Vagina (tissue), 2 donors: ENCODE data around the gene PFKL. TPM values are rescaled to one million over a fixed set of nuclear protein-coding genes. Genes with fewer than 3 reads are reported as not detected.

Source experiments
- DNase-seq, 2 donors: peaks; one replicate each; pipeline ENCODE4 v3.0.0-alpha.2; 2017; ENCODE audit errors: extremely low spot score in 2 of 2
- H3K27ac ChIP-seq: fragments of 200-600 bp; sonication (generic); one replicate; pipeline ENCODE4 v1.5.1; 2019
- H3K27me3 ChIP-seq: fragments of 200-600 bp; sonication (generic); one replicate; pipeline ENCODE4 v1.5.1; 2019
- H3K36me3 ChIP-seq, 2 donors: fragments of 200-600 bp; sonication (generic); one replicate each; pipeline ENCODE4 v1.5.1; 2017 to 2019
- H3K4me1 ChIP-seq: fragments of 200-600 bp; sonication (generic); one replicate; pipeline ENCODE4 v1.5.1; 2019
- H3K4me3 ChIP-seq, 2 donors: fragments of 200-600 bp; sonication (generic); 1 replicate in 1 of 2; 2 replicates in 1 of 2; pipeline ENCODE4 v1.5.1; 2016 to 2019
- H3K9me3 ChIP-seq: fragments of 200-600 bp; sonication (generic); one replicate; pipeline ENCODE4 v1.5.1; 2019
- CTCF ChIP-seq, 3 experiments: fragments of 450-650 bp in 2 of 3; fragments of 200-600 bp in 1 of 3; sonication (generic) in 1 of 3; IDR thresholded peaks; one replicate each; pipeline ENCODE4 v1.5.1; 2017 to 2019; ENCODE audit warnings: antibody characterized with exemption in 3 of 3, mild to moderate bottlenecking in 2 of 3, moderate library complexity in 2 of 3
- POLR2A ChIP-seq, 2 donors: fragments of 450-650 bp; IDR thresholded peaks; one replicate each; pipeline ENCODE4 v1.6.1; 2017; ENCODE audit warnings: antibody characterized with exemption in 2 of 2, mild to moderate bottlenecking in 2 of 2, moderate library complexity in 2 of 2
- POLR2AphosphoS5 ChIP-seq, 2 donors: sonication (generic); formaldehyde crosslinking; IDR thresholded peaks; one replicate each; pipeline ENCODE4 v1.9.0; 2017; ENCODE audit warnings: antibody characterized with exemption in 2 of 2, mild to moderate bottlenecking in 2 of 2, low read depth in 1 of 2; ENCODE audit not compliant: insufficient read depth in 1 of 2
- intact Hi-C: fragments of 100-400 bp; cut with DNase I; formaldehyde crosslinking; loops from one replicate; pipeline ENCODE4 v1.15.1; 2023
- total RNA-seq: library from RNA; depleted of rRNA; stranded (reverse); fragments of >200 nt; gene quantifications from one replicate; pipeline ENCODE4 v1.2.3, GENCODE V29; 2016

The PFKL gene
- total RNA-seq, 1 donor from 2014 or later: 79.1 TPM

- H3K4me3 ChIP-seq: no peak overlapping the region
- H3K36me3 ChIP-seq: no peaks in the 10 kb centered on the region
- no peak for TF ChIP-seq POLR2A (IDR thresholded peaks at IDR 0.05)
- TF ChIP-seq CTCF (IDR thresholded peaks at IDR 0.05): no peak
- TF ChIP-seq POLR2AphosphoS5 (IDR thresholded peaks at IDR 0.05; ENCODE audit: insufficient read depth in 1 of 2, low read depth in 1 of 2): no peak
- DNase-seq: no peak
- H3K4me1 ChIP-seq: peaks cover 56% of the 10 kb centered on the region
- no peak overlapping the region for H3K27ac ChIP-seq
- no peaks in the 10 kb centered on the region for H3K27me3 ChIP-seq
- intact Hi-C loops: no loop called here
- no peaks in the 10 kb centered on the region for H3K9me3 ChIP-seq
Measured at GRCh38 chr21:44296916-44297315, 2.9 kb upstream of the PFKL start.

- intact Hi-C loops: no loop called here
Measured at GRCh38 chr21:44297525-44298290, 2.1 kb upstream of the PFKL start.

GRCh38 chr21:44298301-44298700 is 1.6 kb upstream of the PFKL start:
- intact Hi-C loops: no loop called here
- Histone ChIP-seq H3K36me3 (no peaks in the 10 kb centered on the region), H3K4me3 (no peak overlapping the region), H3K9me3 (no peaks in the 10 kb centered on the region), H3K27ac (peak overlapping the region; percentile 15), H3K27me3 (no peaks in the 10 kb centered on the region), H3K4me1 (peaks cover 70% of the 10 kb centered on the region)
- DNase-seq: no peak
- no peak for TF ChIP-seq CTCF (IDR thresholded peaks at IDR 0.05)
- TF ChIP-seq POLR2A (IDR thresholded peaks at IDR 0.05): no peak
- TF ChIP-seq POLR2AphosphoS5 (IDR thresholded peaks at IDR 0.05; ENCODE audit: insufficient read depth in 1 of 2, low read depth in 1 of 2): no peak

More at GRCh38 chr21:44297525-44298290, 2.1 kb upstream of the PFKL start:
- H3K36me3 ChIP-seq: no peaks in the 10 kb centered on the region
- H3K4me1 ChIP-seq: peaks cover 64% of the 10 kb centered on the region
- no peaks in the 10 kb centered on the region for H3K9me3 ChIP-seq
- peak overlapping the region; percentile 15 for H3K27ac ChIP-seq
- H3K4me3 ChIP-seq: no peak overlapping the region
- TF ChIP-seq POLR2A (IDR thresholded peaks at IDR 0.05) (no peak), CTCF (IDR thresholded peaks at IDR 0.05) (peak; percentile 53 to 88 (median 72)), POLR2AphosphoS5 (IDR thresholded peaks at IDR 0.05; ENCODE audit: insufficient read depth in 1 of 2, low read depth in 1 of 2) (peak; percentile 31 to 39)
- H3K27me3 ChIP-seq: no peaks in the 10 kb centered on the region
- DNase-seq: no peak

GRCh38 chr21:44299085-44299457 is 782 bp upstream of the PFKL start:
- Histone ChIP-seq H3K27me3 (no peaks in the 10 kb centered on the region), H3K4me1 (peaks cover 77% of the 10 kb centered on the region), H3K4me3 (peak overlapping the region; percentile 79 to 99), H3K27ac (peak overlapping the region; percentile 92), H3K36me3 (no peaks in the 10 kb centered on the region), H3K9me3 (no peaks in the 10 kb centered on the region)
- DNase-seq: no peak
- intact Hi-C loops: no loop called here
- TF ChIP-seq POLR2AphosphoS5 (IDR thresholded peaks at IDR 0.05; ENCODE audit: insufficient read depth in 1 of 2, low read depth in 1 of 2) (no peak), CTCF (IDR thresholded peaks at IDR 0.05) (no peak), POLR2A (IDR thresholded peaks at IDR 0.05) (no peak)

GRCh38 chr21:44300262-44300959 is 558 bp downstream of the PFKL start:
- no peaks in the 10 kb centered on the region for H3K9me3 ChIP-seq
- TF ChIP-seq POLR2AphosphoS5 (IDR thresholded peaks at IDR 0.05; ENCODE audit: insufficient read depth in 1 of 2, low read depth in 1 of 2) (no peak), POLR2A (IDR thresholded peaks at IDR 0.05) (no peak), CTCF (IDR thresholded peaks at IDR 0.05) (no peak)
- peak overlapping the region; percentile 92 for H3K27ac ChIP-seq
- H3K4me1 ChIP-seq: peaks cover 77% of the 10 kb centered on the region
- intact Hi-C loops: no loop called here
- no peaks in the 10 kb centered on the region for H3K27me3 ChIP-seq
- peak overlapping the region; percentile 79 to 99 for H3K4me3 ChIP-seq
- H3K36me3 ChIP-seq: no peaks in the 10 kb centered on the region
- DNase-seq: no peak
